OCI-LY1 (cell line): ENCODE data around the gene CNNM3.

Experiments used
- H2AFZ ChIP-seq: fragments of 200-600 bp; sonication (generic), shearing (Covaris generic); 2 replicates; pipeline ENCODE4 v1.6.0; 2014; ENCODE audit warnings: antibody characterized with exemption, mild to moderate bottlenecking, low read length
- H3F3A ChIP-seq: fragments of 200-600 bp; sonication (generic), shearing (Covaris generic); 2 replicates; pipeline ENCODE4 v1.6.0; 2014; ENCODE audit warnings: mild to moderate bottlenecking, antibody characterized with exemption, low read length, moderate library complexity; ENCODE audit not compliant: insufficient read depth
- H3K27ac ChIP-seq: fragments of 200-600 bp; sonication (generic); 2 replicates; pipeline ENCODE4 v1.5.1; 2014; ENCODE audit warnings: low read length, mixed run types, mild to moderate bottlenecking, low read depth; ENCODE audit not compliant: poor library complexity, severe bottlenecking
- H3K27me3 ChIP-seq: fragments of 200-600 bp; sonication (generic); 2 replicates; pipeline ENCODE4 v1.6.0; 2014; ENCODE audit warnings: antibody characterized with exemption, mild to moderate bottlenecking, low read length, moderate library complexity; ENCODE audit not compliant: insufficient read depth
- H3K36me3 ChIP-seq: fragments of 200-600 bp; sonication (generic); 2 replicates; pipeline ENCODE4 v1.6.1; 2014; ENCODE audit warnings: mild to moderate bottlenecking, antibody characterized with exemption, low read length, moderate library complexity, mixed read lengths; ENCODE audit not compliant: insufficient read depth
- H3K4me1 ChIP-seq: fragments of 200-600 bp; sonication (generic); 2 replicates; pipeline ENCODE4 v1.5.1; 2014; ENCODE audit warnings: mild to moderate bottlenecking, low read length, moderate library complexity; ENCODE audit not compliant: insufficient read depth, severe bottlenecking
- H3K4me2 ChIP-seq: fragments of 200-600 bp; sonication (generic), shearing (Covaris generic); 2 replicates; pipeline ENCODE4 v1.6.1; 2014; ENCODE audit warnings: low read length
- H3K4me3 ChIP-seq: fragments of 200-600 bp; sonication (generic); 2 replicates; pipeline ENCODE4 v1.5.1; 2014; ENCODE audit warnings: low read length, low read depth, mild to moderate bottlenecking, mixed read lengths; ENCODE audit not compliant: poor library complexity, severe bottlenecking
- H3K79me2 ChIP-seq: fragments of 200-600 bp; shearing (Covaris generic); 2 replicates; pipeline ENCODE4 v1.6.1; 2016; ENCODE audit warnings: mixed run types, low read length, mixed read lengths; ENCODE audit not compliant: insufficient read depth
- H3K9ac ChIP-seq: fragments of 200-600 bp; sonication (generic), shearing (Covaris generic); 2 replicates; pipeline ENCODE4 v1.6.1; 2014; ENCODE audit warnings: mild to moderate bottlenecking, low read length, mixed read lengths
- H3K9me2 ChIP-seq: fragments of 200-600 bp; sonication (generic), shearing (Covaris generic); 2 replicates; pipeline ENCODE4 v1.6.1; 2014; ENCODE audit warnings: low read depth, mild to moderate bottlenecking, low read length, mixed read lengths
- H3K9me3 ChIP-seq: fragments of 200-600 bp; shearing (Covaris generic); 2 replicates; pipeline ENCODE4 v1.6.1; 2014; ENCODE audit warnings: low read length, mixed read lengths
- H4K20me1 ChIP-seq: fragments of 200-600 bp; sonication (generic), shearing (Covaris generic); 2 replicates; pipeline ENCODE4 v1.6.0; 2016; ENCODE audit warnings: mild to moderate bottlenecking, low read length; ENCODE audit not compliant: insufficient read depth
- EZH2 ChIP-seq: fragments of 200-600 bp; sonication (generic), shearing (Covaris generic); IDR thresholded peaks from 2 replicates; pipeline ENCODE4 v1.8.0; 2017; ENCODE audit warnings: borderline replicate concordance, mixed run types, mild to moderate bottlenecking, antibody characterized with exemption, low read length, moderate library complexity, mixed read lengths
- TF ChIP-seq, protein P1 (sequence below): fragments of 200-600 bp; sonication (generic), shearing (Covaris generic); IDR thresholded peaks from 2 replicates; pipeline ENCODE4 v1.5.1; 2017; ENCODE audit warnings: mild to moderate bottlenecking, antibody characterized with exemption, low read length, moderate library complexity, mixed read lengths

CNNM3 gene

DNA sequence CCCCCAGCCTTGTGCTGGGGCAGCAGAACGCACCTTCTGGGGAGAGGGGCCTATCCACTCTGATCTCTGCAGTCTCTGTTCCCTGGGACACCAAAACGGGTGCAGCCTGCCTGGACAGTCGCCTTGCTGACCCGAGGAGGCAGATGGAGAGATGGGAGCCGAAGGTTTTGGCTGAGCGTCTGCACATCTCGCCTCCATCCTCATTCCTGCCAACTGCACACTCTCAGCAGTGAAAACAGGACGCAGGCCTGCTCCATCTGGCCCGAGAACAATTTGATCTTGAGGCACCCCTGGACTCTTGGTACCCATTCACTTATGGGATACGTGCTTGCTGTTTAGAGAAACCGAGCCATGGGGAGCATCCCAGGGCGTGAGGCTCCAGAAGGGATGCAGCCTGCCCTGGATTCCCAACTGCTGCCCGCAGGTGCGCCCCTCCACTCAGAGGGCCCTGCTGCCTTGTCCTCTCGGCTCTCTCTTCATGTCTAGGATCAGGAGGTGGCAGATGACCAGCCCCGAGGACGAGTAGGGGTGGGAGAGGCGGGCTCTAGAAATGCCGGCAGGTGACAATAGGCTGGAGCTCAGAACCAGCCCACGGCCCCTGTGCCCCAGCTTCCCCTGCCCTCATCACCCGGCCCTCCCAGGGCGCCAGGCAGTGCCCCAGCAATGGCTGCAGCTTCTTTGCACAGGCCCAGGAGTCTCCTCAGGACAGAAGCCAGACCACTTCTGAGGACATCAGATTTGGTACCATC is 62.9 kb downstream of the CNNM3 start:
- Histone ChIP-seq H3K79me2 (no peaks in the 10 kb centered on the region), H3K9ac (no peak overlapping the region), H3K9me3 (no peaks in the 10 kb centered on the region), H3K27me3 (peaks cover 13% of the 10 kb centered on the region), H3K4me3 (no peak overlapping the region), H3K4me2 (no peak overlapping the region), H4K20me1 (no peaks in the 10 kb centered on the region), H2AFZ (no peak overlapping the region), H3K27ac (no peak overlapping the region), H3K36me3 (no peaks in the 10 kb centered on the region), H3F3A (no peaks in the 10 kb centered on the region), H3K9me2 (no peaks in the 10 kb centered on the region), H3K4me1 (peaks cover 5% of the 10 kb centered on the region)
- TF ChIP-seq EZH2, result no peak
- TF ChIP-seq, protein P1, sequence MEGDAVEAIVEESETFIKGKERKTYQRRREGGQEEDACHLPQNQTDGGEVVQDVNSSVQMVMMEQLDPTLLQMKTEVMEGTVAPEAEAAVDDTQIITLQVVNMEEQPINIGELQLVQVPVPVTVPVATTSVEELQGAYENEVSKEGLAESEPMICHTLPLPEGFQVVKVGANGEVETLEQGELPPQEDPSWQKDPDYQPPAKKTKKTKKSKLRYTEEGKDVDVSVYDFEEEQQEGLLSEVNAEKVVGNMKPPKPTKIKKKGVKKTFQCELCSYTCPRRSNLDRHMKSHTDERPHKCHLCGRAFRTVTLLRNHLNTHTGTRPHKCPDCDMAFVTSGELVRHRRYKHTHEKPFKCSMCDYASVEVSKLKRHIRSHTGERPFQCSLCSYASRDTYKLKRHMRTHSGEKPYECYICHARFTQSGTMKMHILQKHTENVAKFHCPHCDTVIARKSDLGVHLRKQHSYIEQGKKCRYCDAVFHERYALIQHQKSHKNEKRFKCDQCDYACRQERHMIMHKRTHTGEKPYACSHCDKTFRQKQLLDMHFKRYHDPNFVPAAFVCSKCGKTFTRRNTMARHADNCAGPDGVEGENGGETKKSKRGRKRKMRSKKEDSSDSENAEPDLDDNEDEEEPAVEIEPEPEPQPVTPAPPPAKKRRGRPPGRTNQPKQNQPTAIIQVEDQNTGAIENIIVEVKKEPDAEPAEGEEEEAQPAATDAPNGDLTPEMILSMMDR, result no peak

DNA sequence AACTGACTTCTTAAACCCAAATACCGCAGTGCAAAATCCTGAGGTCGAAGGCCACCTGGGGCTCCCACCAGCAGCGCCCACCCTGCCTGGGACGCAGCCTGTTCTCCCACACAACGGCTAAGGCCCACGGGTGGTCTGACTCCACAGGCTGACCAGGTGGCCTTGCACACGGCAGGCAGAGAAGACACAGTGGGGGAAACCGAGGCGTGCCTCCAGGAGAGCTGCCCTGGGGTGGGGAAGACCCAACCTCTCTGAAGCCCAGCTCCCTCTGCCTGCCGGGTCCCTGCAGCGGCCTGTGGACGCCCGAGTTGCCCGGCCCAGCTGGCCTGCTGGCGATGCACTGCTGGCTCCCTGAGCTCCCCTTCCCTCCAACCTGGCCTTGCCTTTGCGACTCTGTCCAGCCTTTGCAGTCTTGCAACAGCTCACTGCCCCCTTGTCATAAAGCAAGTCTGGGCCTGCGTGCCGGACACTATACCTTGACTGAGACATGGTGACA is 63.5 kb downstream of the CNNM3 start:
- Histone ChIP-seq H3K4me2 (no peak overlapping the region), H3F3A (no peaks in the 10 kb centered on the region), H3K9me2 (no peaks in the 10 kb centered on the region), H4K20me1 (no peaks in the 10 kb centered on the region), H3K4me3 (no peak overlapping the region), H3K27ac (no peak overlapping the region), H3K4me1 (peaks cover under 1% of the 10 kb centered on the region), H2AFZ (no peak overlapping the region), H3K27me3 (peaks cover 12% of the 10 kb centered on the region), H3K9me3 (no peaks in the 10 kb centered on the region), H3K9ac (no peak overlapping the region), H3K36me3 (no peaks in the 10 kb centered on the region), H3K79me2 (no peaks in the 10 kb centered on the region)
- TF ChIP-seq, protein P1, result no peak
- TF ChIP-seq EZH2, result no peak

DNA sequence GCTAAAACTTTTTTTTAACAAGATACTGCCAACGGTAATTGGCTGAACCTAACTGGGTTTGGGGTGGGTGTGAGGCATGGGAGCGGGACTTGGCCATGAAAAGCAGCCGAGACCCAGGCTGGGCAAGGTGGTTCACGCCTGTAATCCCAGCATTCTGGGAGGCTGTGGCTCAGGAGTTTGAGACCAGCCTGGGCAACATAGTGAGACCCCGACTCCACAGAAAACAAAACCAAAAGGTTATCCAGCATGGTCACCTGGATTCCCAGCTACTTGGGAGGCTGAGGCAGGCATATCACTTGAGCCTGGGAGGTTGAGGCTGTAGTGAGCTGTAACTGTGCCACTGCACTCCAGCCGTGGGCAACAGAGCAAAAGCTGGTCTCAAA is 64.8 kb downstream of the CNNM3 start:
- Histone ChIP-seq H3K9ac (no peak overlapping the region), H2AFZ (no peak overlapping the region), H3K4me1 (no peaks in the 10 kb centered on the region), H3K9me2 (no peaks in the 10 kb centered on the region), H3K27ac (no peak overlapping the region), H3K9me3 (no peaks in the 10 kb centered on the region), H3K4me3 (no peak overlapping the region), H3K36me3 (no peaks in the 10 kb centered on the region), H4K20me1 (no peaks in the 10 kb centered on the region), H3K4me2 (no peak overlapping the region), H3K79me2 (no peaks in the 10 kb centered on the region), H3F3A (no peaks in the 10 kb centered on the region), H3K27me3 (peaks cover 9% of the 10 kb centered on the region)
- TF ChIP-seq, protein P1, result no peak
- no peak for TF ChIP-seq EZH2
